Measurements from ENCODE around the gene TREM2.

GRCh38 chr6:41111017-41111416, 51.9 kb downstream of the TREM2 start:
- TF ChIP-seq EZH2 (IDR thresholded peaks at IDR 0.05) (no peak), FOXP2 (optimal IDR thresholded peaks at IDR 0.05; ENCODE audit: control extremely low read depth, extremely low read length, insufficient read depth) (no peak)

Measured in SK-N-MC (cell line).